ENCODE data around the gene PRR15.

Gene PRR15

DNA sequence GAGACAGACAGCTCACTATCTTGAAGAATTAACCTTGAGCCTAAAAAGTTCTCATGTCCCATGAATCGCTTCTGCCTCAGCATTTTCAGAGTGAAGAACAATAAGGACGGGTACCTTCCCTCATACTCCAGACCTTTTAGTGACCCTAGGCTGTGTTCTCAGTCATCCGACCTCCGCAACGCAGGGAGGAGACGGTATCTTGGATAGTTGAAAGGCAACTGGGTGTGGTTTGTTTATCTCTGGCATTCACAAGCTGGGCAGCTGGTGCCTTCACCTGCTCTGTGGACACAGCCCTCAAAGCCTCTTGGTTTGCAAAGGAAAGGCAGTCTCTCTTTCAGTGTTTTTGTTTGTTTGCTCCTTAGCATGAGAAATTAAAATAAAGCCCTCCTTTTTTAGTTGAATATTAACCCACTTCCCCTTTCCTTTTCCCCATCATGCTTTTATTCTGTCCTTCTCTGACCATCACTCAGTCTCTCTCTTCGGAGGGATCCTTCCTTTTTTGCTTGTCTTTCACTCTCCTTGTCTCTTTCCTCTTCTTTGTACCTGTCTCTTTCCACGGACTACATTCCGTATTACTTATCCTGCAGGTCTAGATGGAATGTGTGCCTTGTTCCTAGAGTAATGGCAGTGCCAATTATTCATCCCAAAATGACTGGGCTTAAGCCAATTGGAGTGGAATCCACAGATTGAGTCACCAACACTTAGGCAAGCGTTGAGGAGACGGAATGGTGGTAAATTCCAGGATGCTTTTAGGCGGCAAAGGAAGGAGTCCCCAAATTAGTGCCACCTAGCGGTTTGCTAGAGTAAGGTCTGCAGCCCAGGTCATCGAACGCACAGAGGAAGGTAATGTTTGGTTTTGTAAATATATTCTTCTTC is 45.8 kb downstream of the PRR15 start:
- DNase-seq (ENCODE audit: low read depth) = no peak

DNA sequence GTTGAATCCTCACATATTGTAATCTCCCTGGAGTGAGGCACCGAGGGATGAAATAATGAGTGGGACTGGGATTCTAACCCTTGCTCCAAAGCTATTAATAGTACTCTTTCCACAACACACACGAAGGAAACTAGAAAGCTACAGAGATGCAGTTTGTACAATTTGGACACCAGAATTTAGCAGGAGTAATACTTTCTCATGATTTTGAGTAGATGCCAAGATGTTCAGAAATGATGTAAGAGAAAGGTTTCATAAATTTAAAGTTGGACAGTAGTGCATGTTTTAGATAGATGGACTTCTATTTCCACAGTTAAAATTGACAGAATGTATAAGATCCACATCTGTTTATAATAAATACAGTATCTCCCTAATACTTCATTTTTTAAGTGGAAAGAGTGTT is 46.5 kb downstream of the PRR15 start:
- no peak for DNase-seq (ENCODE audit: low read depth)

DNA sequence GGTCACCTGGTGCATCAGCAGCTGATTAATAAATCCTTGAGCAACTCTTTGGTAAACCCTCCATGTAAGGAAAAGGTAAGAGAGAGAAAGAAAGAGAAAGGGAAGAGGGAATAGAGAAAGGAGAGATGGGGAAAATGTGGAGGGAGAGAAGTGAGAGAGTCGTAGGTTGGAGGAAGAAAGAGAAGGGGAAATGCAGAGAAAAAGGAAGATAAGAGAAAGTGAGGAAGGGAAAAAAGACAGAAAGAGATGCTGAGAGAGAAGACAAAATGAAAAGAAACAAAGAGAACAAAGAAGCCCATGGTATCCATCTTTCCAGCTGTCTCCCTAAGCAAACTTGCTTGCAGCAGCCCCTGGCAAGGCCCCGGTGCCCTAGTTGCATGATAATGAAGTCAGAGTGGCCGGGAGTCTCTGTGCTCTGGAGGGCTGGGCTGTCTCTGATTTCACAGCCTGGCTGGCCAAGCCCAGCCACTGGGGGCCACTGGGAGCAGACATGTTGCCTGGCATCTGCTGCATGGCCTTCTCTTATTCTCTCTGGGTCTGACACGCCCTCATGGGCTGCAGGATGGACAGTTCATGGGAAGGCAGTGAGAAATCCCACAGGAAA is 48.4 kb downstream of the PRR15 start:
- DNase-seq (ENCODE audit: low read depth) = no peak

DNA sequence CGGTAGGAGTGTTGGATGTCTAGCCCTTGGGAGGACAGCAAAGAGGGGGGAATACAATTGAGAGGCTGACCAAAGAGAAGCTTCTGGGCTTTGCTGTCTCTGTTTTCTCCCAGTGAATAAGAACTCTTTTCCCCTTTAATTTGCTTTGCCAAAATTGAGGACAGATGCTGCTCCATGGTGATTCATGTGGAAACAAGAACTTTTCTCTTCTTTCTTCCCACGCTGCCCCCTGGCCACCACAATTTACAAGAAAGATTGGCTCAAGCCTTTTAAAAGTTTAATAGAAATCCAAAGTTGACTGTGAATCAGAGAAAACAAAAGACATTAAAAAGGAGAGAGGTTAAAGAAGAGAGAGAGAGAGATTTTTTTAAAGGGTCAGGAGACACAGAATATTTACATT is 49.0 kb downstream of the PRR15 start:
- DNase-seq (ENCODE audit: low read depth) = no peak

DNA sequence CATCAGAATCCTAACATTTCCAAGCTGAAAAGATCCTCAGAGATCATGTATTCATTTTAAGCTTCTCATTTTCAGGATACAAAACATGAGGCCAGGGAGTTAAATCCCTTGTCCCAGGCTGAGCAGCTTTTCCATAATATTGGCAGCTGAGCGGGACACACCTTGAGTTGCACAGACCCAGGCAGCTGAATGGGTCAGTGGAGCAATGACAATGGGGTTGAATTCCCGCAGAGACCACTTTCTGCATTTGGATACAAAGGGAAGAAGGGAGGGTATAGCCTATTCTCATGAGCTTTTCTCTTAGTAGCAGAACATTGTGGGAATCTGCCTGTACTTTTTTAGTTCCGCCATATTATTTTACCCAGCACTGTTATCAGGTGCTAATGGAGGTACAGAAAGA is 49.5 kb downstream of the PRR15 start:
- no peak for DNase-seq (ENCODE audit: low read depth)

DNA sequence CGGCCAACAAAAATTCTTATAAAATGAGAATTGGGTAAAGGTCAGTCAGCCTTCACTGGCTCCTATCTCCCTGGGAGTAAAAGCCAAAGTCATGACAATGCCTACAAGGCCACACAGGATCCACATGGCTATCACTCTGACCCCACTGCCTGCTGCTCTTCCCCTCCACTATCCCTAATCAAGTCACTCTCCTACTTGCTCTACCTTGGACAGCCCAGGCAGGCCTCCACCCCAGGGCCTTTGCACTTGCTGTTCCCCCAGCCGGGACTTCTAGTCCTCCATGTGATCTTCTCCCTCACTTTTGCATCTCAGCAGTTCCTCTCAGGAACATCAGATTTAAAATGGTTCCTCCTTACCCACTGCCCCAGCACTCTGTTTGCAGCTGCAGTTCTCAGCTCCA is 50.6 kb downstream of the PRR15 start:
- DNase-seq (ENCODE audit: low read depth) = no peak

Measured in stimulated activated CD8-positive, alpha-beta memory T cell treated with anti-CD3 and anti-CD28 coated beads, Interleukin-12 subunit alpha, Interleukin-12 subunit beta, amount 100 ng/mL, for 1 hour (primary cell).